Sigmoid colon (tissue), 7 donors: ENCODE data around the gene OXA1L. TPM values are rescaled to one million over a fixed set of nuclear protein-coding genes. Genes with fewer than 3 reads are reported as not detected.

Experiments
- DNase-seq: peaks from one replicate; pipeline ENCODE4 v3.0.0-alpha.2; 2019
- H3K27ac ChIP-seq, 4 donors: fragments of 200-600 bp; sonication (generic); one replicate each; pipeline ENCODE4 v1.5.1; 2016 to 2019; ENCODE audit warnings: mild to moderate bottlenecking in 1 of 4
- H3K27me3 ChIP-seq, 3 donors: fragments of 200-600 bp; sonication (generic); one replicate each; pipeline ENCODE4 v1.5.1; 2019; ENCODE audit warnings: mild to moderate bottlenecking in 1 of 3
- H3K36me3 ChIP-seq, 4 donors: fragments of 200-600 bp; sonication (generic); one replicate each; pipeline ENCODE4 v1.5.1; 2016 to 2019
- H3K4me1 ChIP-seq, 4 donors: fragments of 200-600 bp; sonication (generic); one replicate each; pipeline ENCODE4 v1.5.1; 2017 to 2019
- H3K4me3 ChIP-seq, 4 donors: fragments of 200-600 bp; sonication (generic); one replicate each; pipeline ENCODE4 v1.5.1; 2017 to 2019; ENCODE audit warnings: mild to moderate bottlenecking in 2 of 4, moderate library complexity in 1 of 4
- H3K9me3 ChIP-seq, 4 donors: fragments of 200-600 bp in 3 of 4; sonication (generic) in 3 of 4; one replicate each; pipeline versions ENCODE4 v1.5.1 to v1.6.1; 2013 to 2019
- EP300 ChIP-seq, 4 donors: sonication (generic); formaldehyde crosslinking; IDR thresholded peaks; one replicate each; pipeline ENCODE4 v1.6.1; 2017; ENCODE audit warnings: antibody characterized with exemption in 4 of 4
- POLR2A ChIP-seq, 2 donors: fragments of 450-650 bp; IDR thresholded peaks; one replicate each; pipeline ENCODE4 v1.6.1; 2016; ENCODE audit warnings: antibody characterized with exemption in 2 of 2, mild to moderate bottlenecking in 2 of 2, moderate library complexity in 2 of 2
- POLR2AphosphoS5 ChIP-seq, 4 donors: sonication (generic); formaldehyde crosslinking; IDR thresholded peaks; one replicate each; pipeline ENCODE4 v1.6.1; 2017; ENCODE audit warnings: antibody characterized with exemption in 4 of 4
- WGBS, 2 donors: extraction: QIAGEN DNeasy Blood & Tissue Kit; methylation state at CpG; one replicate each; pipeline ENCODE4 v1.1.7; 2013; 5-methylcytosine and 5-hydroxymethylcytosine counted together
- intact Hi-C: fragments of 100-400 bp; cut with DNase I; formaldehyde crosslinking; loops from one replicate; pipeline ENCODE4 v1.15.1; 2023
- polyA plus RNA-seq, 3 donors: library from polyadenylated mRNA; stranded (reverse); fragments of 200-250 nt; gene quantifications; one replicate each; pipeline ENCODE4 v1.2.3, GENCODE V29; 2013
- total RNA-seq, 4 donors: library from RNA; depleted of rRNA; stranded (reverse); fragments of >200 nt; gene quantifications; one replicate each; pipeline ENCODE4 v1.1.0, GENCODE V29; 2016
- TF ChIP-seq, protein P1 (sequence below), 4 experiments: fragments of 450-650 bp in 3 of 4; fragments of 200-600 bp in 1 of 4; IDR thresholded peaks; one replicate each; pipeline ENCODE4 v1.5.1; 2016 to 2019; ENCODE audit warnings: antibody characterized with exemption in 4 of 4, mild to moderate bottlenecking in 3 of 4, moderate library complexity in 2 of 4
- donor health status: healthy with polysubstance abuse.
- donor health status: Bipolar disorder and iron deficiency.
- donor health status: healthy.

OXA1L gene
- total and polyA plus RNA-seq, 7 donors = 85.1 to 113 (median 97.8) TPM

DNA sequence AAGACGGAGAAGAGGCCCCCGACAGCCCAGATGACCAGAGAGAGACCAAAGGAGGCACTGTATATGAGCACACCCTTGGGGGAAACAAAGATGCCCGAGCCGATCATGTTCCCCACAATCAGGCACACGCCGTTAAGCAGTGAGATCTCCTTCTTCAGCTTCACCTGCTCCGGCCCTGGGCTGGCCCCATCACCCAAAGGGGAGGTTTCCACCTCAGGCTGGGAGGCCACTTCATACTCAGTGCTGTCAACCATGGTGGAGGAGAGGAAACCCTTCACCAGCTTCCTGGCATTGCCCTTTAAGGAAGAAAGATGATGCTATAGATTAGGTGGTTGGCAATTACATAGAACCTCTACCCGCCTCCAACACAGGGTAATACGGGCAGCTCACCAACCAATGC is 46.7 kb downstream of the OXA1L start:
- DNase-seq = no peak
- H3K9me3 ChIP-seq = no peaks in the 10 kb centered on the region
- TF ChIP-seq POLR2AphosphoS5 (IDR thresholded peaks at IDR 0.05) = no peak
- TF ChIP-seq, protein P1, sequence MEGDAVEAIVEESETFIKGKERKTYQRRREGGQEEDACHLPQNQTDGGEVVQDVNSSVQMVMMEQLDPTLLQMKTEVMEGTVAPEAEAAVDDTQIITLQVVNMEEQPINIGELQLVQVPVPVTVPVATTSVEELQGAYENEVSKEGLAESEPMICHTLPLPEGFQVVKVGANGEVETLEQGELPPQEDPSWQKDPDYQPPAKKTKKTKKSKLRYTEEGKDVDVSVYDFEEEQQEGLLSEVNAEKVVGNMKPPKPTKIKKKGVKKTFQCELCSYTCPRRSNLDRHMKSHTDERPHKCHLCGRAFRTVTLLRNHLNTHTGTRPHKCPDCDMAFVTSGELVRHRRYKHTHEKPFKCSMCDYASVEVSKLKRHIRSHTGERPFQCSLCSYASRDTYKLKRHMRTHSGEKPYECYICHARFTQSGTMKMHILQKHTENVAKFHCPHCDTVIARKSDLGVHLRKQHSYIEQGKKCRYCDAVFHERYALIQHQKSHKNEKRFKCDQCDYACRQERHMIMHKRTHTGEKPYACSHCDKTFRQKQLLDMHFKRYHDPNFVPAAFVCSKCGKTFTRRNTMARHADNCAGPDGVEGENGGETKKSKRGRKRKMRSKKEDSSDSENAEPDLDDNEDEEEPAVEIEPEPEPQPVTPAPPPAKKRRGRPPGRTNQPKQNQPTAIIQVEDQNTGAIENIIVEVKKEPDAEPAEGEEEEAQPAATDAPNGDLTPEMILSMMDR (IDR thresholded peaks at IDR 0.05) = no peak
- TF ChIP-seq EP300 (IDR thresholded peaks at IDR 0.05) = no peak
- no peak for TF ChIP-seq POLR2A (IDR thresholded peaks at IDR 0.05)
- H3K4me1 ChIP-seq = no peaks in the 10 kb centered on the region
- H3K27me3 ChIP-seq = no peaks in the 10 kb centered on the region
- WGBS, 2 donors = 86 to 88% methylated on average over 9 of the region's 9 CpGs
- no peak overlapping the region for H3K4me3 ChIP-seq
- intact Hi-C loops = no loop called here
- no peak overlapping the region for H3K27ac ChIP-seq
- no peaks in the 10 kb centered on the region for H3K36me3 ChIP-seq

DNA sequence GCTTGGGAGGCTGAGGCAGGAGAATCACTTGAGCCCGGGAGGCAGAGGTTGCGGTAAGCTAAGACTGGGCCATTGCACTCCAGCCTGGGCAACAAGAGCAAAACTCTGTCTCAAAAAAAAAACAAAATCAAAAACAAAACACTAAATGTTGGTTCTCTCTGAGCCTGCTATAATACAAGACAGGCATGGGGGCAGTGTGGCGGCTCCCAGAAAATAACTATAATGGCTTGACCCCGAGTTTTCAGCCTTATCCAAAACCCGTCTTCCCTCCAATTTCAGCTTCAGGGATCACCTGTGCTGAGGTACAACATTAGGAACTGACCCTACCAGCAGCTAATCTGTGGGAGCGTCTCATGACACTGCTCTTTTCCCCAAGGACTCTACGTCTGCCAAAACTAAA is 47.9 kb downstream of the OXA1L start:
- no peak for DNase-seq
- H3K27me3 ChIP-seq = no peaks in the 10 kb centered on the region
- H3K27ac ChIP-seq = no peak overlapping the region
- TF ChIP-seq, protein P1 (IDR thresholded peaks at IDR 0.05) = no peak
- no peak for TF ChIP-seq POLR2AphosphoS5 (IDR thresholded peaks at IDR 0.05)
- WGBS, 2 donors = 81 to 86% methylated on average over 7 of the region's 7 CpGs
- peaks cover 0 to 5% (median 5%) of the 10 kb centered on the region in 4 donors for H3K4me1 ChIP-seq
- intact Hi-C loops = no loop called here
- no peaks in the 10 kb centered on the region for H3K9me3 ChIP-seq
- no peaks in the 10 kb centered on the region for H3K36me3 ChIP-seq
- H3K4me3 ChIP-seq = peak overlapping the region in 1 of 4 donors; percentile 31

DNA sequence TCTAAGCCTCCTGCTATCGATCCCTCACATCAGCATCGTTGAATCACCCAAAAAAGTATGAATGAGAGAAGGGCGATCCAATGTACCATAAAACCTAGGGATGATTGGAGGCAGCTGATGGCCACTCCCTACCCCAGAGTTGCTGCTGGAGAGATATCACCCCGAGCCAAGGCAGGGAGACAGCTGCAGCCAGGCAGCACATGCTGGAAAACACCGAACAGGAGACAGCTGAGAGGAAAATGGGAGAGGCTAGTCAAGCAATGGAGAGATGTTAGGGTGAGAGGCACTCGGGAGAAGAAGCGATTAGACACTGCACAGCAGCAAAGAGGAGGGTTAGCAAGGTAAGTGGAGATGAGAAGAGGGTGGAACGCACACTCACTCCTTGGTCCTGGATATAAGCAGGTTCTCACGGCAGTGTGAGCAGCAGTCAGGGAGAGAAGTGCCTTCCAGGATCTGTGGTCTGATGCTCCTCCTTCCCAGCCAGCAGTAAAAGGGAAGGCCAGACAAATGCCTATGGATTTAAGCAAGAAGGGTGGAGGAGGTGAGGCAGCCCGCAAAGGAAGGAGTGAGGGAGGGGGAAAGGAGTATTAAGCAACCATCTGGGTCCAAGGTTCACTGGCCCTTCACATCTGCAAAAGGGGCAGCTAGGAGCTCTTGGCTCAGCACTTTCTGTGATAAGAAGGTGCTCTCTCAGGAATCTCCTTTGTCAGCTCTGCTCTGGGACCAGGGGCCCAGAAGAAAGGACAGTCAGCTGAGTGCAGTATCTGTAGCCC is 48.6 kb downstream of the OXA1L start, which contains the start of gene SLC7A7:
TSS of gene SLC7A7 (minus strand) at position 495 of the 773 bp plus-strand sequence. CDS start 2,037 bp downstream, outside the sequence.
- peak within 1 kb of the TSS in 2 of 4 donors; percentile 16 to 31 for H3K4me3 ChIP-seq
- no peaks in the 10 kb centered on the region for H3K36me3 ChIP-seq
- no peak for DNase-seq
- peaks cover 0 to 12% (median 12%) of the 10 kb centered on the region in 4 donors for H3K4me1 ChIP-seq
- WGBS, 2 donors = 14 to 55% methylated on average over 10 of the region's 10 CpGs
- no peaks in the 10 kb centered on the region for H3K9me3 ChIP-seq
- H3K27ac ChIP-seq = peak within 1 kb of the TSS in 2 of 4 donors; percentile 26 to 40
- no peaks in the 10 kb centered on the region for H3K27me3 ChIP-seq
- TF ChIP-seq POLR2AphosphoS5 (IDR thresholded peaks at IDR 0.05) = no peak
- TF ChIP-seq, protein P1 (IDR thresholded peaks at IDR 0.05) = no peak
- TF ChIP-seq POLR2A (IDR thresholded peaks at IDR 0.05) = no peak
- TF ChIP-seq EP300 (IDR thresholded peaks at IDR 0.05) = no peak
- intact Hi-C loops = no loop called here

DNA sequence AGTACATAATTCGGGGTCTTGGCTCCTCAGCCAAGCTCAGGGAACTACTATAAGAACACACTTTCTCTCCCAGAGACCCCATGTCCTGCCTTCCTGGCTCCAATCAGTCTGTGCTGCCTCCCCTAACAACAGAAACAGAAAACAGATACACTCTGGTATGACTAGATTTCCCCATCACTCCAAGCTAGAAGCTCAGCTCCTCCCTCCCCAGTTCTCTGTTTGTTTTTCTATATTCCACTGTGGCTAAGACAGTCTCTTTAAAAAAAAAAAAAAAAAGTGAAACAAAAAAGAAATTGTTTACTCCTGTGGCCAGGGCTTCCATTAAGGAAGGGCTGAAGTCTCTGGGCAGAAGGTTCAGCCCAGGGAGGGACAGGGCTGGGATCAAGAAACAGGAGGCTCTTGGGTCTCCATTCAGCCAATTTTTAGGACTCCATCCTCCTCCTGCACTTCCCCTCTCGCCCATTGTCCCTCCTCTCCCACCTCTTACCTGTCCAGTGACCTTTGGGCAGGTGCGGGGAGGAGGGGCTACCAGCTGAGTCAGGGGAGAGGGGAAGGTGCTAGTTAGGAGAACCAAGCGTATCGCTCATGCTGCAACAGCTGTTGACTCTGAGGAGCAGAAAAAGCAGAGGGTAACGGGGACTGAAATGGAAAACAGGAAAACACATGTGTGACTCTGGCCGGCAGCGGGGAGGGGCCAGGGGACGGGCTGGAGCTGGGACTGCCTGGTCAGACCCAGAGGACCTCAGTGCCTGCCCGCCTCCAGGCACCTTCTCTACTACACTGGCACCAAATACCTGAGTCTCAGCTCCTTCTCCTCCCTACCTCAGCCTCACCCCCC is 52.9 kb downstream of the OXA1L start:
- H3K27ac ChIP-seq = peak overlapping the region; percentile 58 to 63 (median 60)
- intact Hi-C loops = no loop called here
- TF ChIP-seq POLR2AphosphoS5 (IDR thresholded peaks at IDR 0.05) = peak in 1 of 4 donors; percentile 5
- no peak for TF ChIP-seq POLR2A (IDR thresholded peaks at IDR 0.05)
- DNase-seq = peak; percentile 74
- 25 to 29% methylated on average over 10 of the region's 10 CpGs for WGBS, 2 donors
- H3K36me3 ChIP-seq = no peaks in the 10 kb centered on the region
- peak overlapping the region in 3 of 4 donors; percentile 24 to 33 (median 30) for H3K4me3 ChIP-seq
- H3K9me3 ChIP-seq = no peaks in the 10 kb centered on the region
- peaks cover 0 to 31% (median 26%) of the 10 kb centered on the region in 4 donors for H3K4me1 ChIP-seq
- H3K27me3 ChIP-seq = no peaks in the 10 kb centered on the region

DNA sequence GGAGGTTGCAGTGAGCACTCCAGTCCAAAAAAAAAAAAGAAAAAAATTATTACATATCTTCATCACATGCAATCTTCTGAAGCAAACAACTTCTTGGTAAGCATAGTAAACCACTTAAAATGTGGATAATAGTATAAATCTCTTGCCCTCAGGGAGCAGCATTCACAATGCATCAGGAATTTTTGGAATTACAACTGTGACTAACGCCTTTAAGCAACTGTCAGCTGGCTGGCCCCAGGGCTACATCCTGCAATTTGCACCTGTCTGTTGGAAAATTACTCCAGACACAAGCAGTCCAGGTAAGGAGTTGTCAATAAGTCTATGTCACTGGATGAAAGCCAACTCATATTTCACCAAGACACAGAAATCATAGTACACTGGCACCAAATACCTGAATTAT is 54.2 kb downstream of the OXA1L start:
- intact Hi-C loops = loop anchor here (5.0 kb wide), 1 partner anchor 263 kb away; no protein-coding TSS in a partner anchor
- no peaks in the 10 kb centered on the region for H3K9me3 ChIP-seq
- no peaks in the 10 kb centered on the region for H3K27me3 ChIP-seq
- H3K4me1 ChIP-seq = peaks cover 0 to 36% (median 29%) of the 10 kb centered on the region in 4 donors
- DNase-seq = no peak
- no peaks in the 10 kb centered on the region for H3K36me3 ChIP-seq
- WGBS, 2 donors = 27 to 83% methylated on average over 1 of the region's 1 CpG
- H3K27ac ChIP-seq = no peak overlapping the region
- TF ChIP-seq, protein P1 (IDR thresholded peaks at IDR 0.05) = no peak
- no peak for TF ChIP-seq EP300 (IDR thresholded peaks at IDR 0.05)
- no peak for TF ChIP-seq POLR2A (IDR thresholded peaks at IDR 0.05)
- no peak for TF ChIP-seq POLR2AphosphoS5 (IDR thresholded peaks at IDR 0.05)
- no peak overlapping the region for H3K4me3 ChIP-seq
